CD4-positive, alpha-beta T cell treated with Interferon alpha-2 for 1 hour (primary cell): ENCODE data around the gene HABP4.
"Not testable (repeated sequence)": the region's sequence is repeated elsewhere in the genome, so short reads cannot be mapped to it uniquely, and the experiment has no call there.

Experiments
- DNase-seq, 2 donors: peaks; one replicate each; pipeline ENCODE4 v3.0.0-alpha.2; 2020 to 2022

The HABP4 gene

GRCh38 chr9:96500696-96501632 lies 51.0 kb downstream of the HABP4 start:
- no peak for DNase-seq

GRCh38 chr9:96501633-96502538 lies 51.9 kb downstream of the HABP4 start:
- no peak for DNase-seq

DNA sequence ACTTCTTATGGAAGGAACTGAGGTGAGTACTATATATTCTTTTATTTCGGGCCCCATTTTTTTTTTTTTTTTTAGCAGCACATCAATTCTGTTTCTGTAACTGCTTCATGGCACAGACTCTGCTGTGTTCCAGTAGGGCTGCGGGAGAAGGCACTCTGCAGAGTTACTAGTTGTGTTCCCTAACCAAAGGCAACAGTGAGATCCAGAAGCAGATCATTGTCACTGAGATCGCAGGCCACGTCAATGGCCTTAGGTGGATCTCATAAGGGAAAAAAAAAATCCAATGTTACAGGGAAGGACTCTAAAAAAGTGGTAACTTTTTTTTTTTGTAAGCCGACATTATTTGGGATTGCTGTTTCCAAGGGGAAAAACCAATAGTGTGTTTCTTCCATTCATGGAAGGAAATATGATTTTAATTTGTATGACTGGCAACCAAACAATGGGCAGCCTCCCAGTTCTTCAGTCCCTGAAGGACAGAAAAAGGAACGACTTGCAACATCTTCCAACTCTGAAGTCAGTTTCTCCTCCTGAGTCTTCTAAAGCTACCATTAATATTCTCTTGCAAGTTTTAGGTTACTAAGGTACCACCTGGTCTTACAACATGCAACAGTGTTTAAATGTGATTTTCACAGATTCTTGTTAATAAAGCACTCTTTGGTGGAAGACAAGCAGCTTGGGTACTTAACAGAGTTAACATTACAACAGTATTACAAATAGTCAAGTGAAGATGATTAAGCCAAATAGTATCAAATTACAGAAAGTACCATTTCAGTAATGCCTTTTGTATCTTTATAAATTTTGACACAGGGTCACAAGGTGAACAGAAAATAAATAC lies 52.8 kb downstream of the HABP4 start:
- no peak for DNase-seq

- not testable (repeated sequence) for DNase-seq
Measured at GRCh38 chr9:96503374-96503748, 53.4 kb downstream of the HABP4 start.

- no peak for DNase-seq
Measured at GRCh38 chr9:96503918-96504317, 53.9 kb downstream of the HABP4 start.

GRCh38 chr9:96505316-96505991 lies 55.5 kb downstream of the HABP4 start:
- DNase-seq, result no peak

DNA sequence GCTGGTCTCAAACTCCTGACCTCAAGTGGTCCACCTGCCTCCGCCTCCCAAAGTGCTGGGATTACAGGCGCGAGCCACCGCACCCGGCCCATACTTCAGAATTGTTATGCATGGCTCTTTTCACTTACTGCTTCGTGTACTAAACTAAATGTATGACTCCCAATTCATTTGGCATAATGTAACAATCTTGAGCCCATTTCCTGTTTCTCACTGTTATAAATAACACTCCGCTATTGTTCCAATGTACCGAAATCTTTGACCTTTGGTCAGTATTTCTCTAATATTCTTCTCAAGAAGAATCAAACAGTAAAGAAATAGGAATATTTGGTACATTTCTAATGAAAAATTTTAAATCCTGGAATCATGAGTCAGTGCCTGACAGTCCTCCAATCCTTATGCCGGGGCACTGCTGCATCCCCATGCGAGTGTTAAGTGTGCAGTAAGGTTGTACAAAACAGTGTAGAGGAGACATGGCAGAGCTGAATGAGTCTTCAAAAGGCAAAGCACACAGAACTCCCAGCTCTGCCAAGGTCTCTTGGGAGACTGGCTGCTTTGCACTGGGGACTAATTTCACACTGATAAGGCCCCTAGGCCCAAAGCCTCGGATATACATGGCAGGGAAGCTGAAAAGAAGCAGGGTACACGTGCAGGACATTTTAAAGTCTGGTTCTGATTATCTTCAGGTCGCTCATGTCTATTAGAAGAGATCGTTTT lies 58.4 kb downstream of the HABP4 start:
- no peak for DNase-seq

GRCh38 chr9:96509026-96509425 lies 59.1 kb downstream of the HABP4 start:
- DNase-seq, result no peak

DNA sequence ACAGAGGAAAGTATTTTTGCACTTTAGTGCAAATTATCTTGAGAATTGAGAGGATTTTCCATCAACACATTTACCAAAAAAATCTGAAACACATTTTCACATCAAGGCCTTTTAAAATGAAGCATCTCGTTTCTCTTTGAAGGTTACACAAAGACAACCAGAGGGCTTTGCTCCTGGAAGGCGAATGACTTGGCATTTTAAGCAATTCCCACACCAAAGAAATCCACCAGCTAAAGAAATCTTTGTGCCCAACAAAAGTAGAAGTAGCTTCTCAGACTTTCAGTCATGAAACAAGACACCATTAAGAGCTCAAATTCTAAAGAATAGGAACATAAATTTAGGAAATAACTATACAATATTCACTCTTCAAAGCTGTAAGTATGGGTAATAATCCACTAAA lies 59.9 kb downstream of the HABP4 start:
- no peak for DNase-seq

GRCh38 chr9:96510258-96510657 lies 60.3 kb downstream of the HABP4 start:
- DNase-seq, result no peak

- no peak for DNase-seq
Measured at GRCh38 chr9:96512240-96512639, 62.3 kb downstream of the HABP4 start.

GRCh38 chr9:96513622-96514021 lies 63.7 kb downstream of the HABP4 start:
- no peak for DNase-seq

DNA sequence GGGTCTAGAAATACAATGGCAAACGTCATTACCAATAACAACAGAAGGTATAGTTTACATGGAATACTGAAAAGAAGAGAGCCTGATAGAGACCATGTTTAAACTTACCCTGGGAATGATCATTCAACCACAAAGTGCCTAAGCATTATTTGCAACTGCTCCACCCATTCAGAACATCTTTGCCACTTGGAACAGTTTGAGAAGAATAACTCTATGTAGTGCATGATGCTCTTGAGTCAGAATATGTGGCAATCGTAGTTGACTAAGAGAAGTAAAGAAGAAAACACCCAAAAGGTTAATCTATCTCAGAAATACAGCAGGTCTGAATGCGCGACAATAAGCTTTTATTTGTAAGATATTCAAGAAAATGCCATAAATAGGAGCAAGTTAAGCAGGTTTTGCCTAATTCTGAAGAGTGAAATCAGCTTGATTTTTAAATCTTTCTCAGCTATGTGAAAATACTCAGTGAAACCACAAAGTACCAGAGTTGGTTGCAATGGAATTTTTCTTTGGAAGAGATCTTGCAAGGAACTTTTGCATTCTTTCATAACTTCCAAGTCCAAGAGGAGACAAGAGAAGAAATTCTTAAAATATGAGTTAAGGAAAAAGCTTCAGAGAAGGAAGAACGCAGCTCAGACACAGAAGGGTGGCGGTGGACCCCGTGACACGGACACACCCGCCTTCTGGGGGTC lies 64.3 kb downstream of the HABP4 start:
- no peak for DNase-seq

- no peak for DNase-seq
Measured at GRCh38 chr9:96514800-96515158, 64.8 kb downstream of the HABP4 start.

DNA sequence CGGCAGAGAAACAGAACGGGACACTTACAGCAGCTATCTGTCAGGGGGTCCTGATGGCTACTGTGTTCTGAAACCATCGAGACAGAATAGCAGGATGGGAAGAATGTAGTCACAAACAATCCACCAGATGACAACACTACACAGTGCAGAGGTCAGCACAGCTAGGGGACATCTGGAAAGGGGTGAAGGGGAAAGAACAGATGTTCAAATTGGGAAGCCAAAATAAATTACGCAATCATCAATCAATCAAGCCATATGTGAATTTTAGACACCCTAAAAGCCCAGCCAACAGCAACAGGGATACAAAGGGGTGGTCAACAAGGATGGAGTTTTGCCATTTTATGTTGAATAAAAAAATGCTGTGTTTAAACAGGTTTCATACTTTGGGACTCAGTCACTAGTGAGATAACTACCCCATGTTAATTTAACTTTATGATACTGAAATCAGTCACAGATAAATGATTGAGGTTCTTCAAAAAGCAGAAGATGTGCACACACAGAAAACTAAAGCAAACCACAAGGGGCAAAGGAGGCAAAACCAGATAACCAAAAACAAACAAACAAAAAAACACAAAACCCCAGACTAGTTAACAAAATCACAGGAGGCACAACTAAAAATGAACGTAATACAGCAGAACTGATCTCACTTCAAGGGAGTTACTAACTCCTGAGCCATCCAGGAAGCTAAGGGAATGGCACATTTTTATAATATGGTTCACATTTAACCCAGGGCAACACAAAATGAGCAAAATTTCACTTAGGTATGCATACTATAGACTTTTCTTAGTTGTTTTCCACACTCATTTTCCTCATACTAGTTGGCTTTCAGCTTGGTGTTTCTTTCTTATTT lies 65.9 kb downstream of the HABP4 start:
- DNase-seq, result no peak

GRCh38 chr9:96519095-96519494 lies 69.1 kb downstream of the HABP4 start:
- no peak for DNase-seq

DNA sequence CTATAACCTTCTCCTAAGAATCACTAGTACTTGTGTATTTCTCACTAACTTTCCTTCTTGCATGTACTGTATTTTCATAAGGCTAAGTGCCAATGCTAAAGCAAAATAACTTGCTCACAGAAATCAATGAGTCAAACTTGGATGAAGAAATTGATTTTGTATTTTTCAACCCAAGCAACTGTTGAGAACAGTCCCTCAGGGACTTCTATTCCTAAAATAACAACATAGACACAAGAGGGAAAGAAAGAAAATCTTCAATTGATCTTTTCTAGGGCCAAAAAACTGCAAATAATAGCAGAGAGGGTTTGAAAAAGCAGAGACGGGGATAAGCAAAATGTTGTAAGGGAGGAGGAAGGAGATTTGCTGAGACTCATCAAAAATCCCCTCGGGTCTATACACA lies 69.8 kb downstream of the HABP4 start:
- DNase-seq, result no peak

DNA sequence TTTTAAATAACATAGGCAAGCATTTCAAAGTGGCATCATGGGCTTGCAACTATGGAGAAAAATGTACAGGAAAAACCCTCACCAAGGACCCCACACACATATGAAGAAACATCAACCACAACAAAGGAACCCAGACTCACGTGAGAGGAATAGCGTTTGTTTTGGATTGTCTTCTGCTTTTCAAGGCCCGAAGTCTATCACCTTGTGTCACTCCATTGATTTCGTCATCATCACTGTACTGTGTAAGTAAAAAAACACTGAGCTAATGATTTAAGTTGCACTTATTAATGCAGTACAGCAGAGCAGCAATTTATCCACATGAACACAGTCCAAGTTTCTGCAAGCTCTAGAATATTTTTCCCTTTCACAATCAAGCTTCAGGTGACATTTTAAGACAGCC lies 72.4 kb downstream of the HABP4 start:
- DNase-seq, result peak in 1 of 2 donors; percentile 2

GRCh38 chr9:96523374-96523773 lies 73.4 kb downstream of the HABP4 start:
- no peak for DNase-seq

- DNase-seq, result no peak
Measured at GRCh38 chr9:96524045-96524444, 74.1 kb downstream of the HABP4 start.
